Measurements from ENCODE around the gene SCAPER.

SCAPER gene

DNA sequence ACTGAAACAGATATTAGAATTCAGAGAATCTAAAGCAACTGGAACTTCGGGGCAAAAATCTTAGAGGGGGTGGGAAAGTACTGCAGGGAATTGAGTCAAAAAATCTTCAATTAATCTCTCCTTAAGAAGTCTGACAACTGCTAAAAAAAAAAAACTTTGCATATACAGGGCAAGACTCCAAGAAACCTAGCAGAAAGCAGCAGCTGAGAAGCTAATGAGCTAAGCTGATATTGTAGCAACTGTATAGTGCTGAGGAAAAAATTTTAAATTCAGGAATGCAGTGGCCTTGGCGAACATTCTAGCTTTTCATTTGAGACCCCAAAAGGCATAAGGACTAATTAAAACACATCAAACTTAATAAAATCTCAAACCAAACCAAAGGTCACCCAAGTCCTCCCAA lies 113.6 kb downstream of the SCAPER start:
- H3K4me1 ChIP-seq (ENCODE audit: control insufficient read depth, insufficient read depth, low read length): peaks cover 1% of the 10 kb centered on the region
- no peaks in the 10 kb centered on the region for H3K9me3 ChIP-seq (ENCODE audit: control insufficient read depth, insufficient read depth, low read length)
- no peak for DNase-seq (ENCODE audit: low read depth, low spot score)
- WGBS (ENCODE audit: insufficient coverage, insufficient read length): no CpG with 5 or more reads among the region's 2 CpGs
- no peak overlapping the region for H3K27ac ChIP-seq (ENCODE audit: low read length)
- no peaks in the 10 kb centered on the region for H3K36me3 ChIP-seq (ENCODE audit: control insufficient read depth, insufficient read depth, low read length)
- no peak overlapping the region for H3K4me3 ChIP-seq (ENCODE audit: low read length)
- no peaks in the 10 kb centered on the region for H3K27me3 ChIP-seq (ENCODE audit: control insufficient read depth, insufficient read depth, low read length)

GRCh38 chr15:76787273-76787672 lies 117.9 kb downstream of the SCAPER start:
- Histone ChIP-seq H3K4me3 (ENCODE audit: low read length) (no peak overlapping the region), H3K9me3 (ENCODE audit: control insufficient read depth, insufficient read depth, low read length) (no peaks in the 10 kb centered on the region), H3K27me3 (ENCODE audit: control insufficient read depth, insufficient read depth, low read length) (no peaks in the 10 kb centered on the region), H3K4me1 (ENCODE audit: control insufficient read depth, insufficient read depth, low read length) (no peaks in the 10 kb centered on the region), H3K27ac (ENCODE audit: low read length) (no peak overlapping the region), H3K36me3 (ENCODE audit: control insufficient read depth, insufficient read depth, low read length) (no peaks in the 10 kb centered on the region)
- whole genome bisulfite sequencing (ENCODE audit: insufficient coverage, insufficient read length): no CpG with 5 or more reads among the region's 4 CpGs
- no peak for DNase-seq (ENCODE audit: low read depth, low spot score)

DNA sequence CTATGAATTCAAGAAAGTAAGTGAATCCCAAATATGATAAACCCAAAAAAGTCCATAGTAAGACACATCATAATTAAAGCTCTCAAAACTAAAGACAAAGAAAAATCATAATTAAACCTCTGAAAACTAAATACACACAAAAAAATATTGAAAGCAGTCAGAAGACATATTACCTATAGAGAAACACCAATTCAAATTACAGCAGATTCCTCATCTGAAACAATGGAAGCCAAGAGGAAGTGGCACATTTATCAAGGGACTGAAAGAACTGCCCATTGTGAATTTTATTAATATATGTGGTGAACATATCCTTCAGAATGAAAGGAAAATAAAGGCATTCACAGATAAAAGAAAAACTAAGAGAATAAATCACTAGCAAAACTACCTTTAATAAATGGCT lies 128.2 kb downstream of the SCAPER start:
- no peak overlapping the region for H3K4me3 ChIP-seq (ENCODE audit: low read length)
- H3K4me1 ChIP-seq (ENCODE audit: control insufficient read depth, insufficient read depth, low read length): no peaks in the 10 kb centered on the region; the same call in 1 of the 2 replicates
- H3K27ac ChIP-seq (ENCODE audit: low read length): no peak overlapping the region
- no peaks in the 10 kb centered on the region for H3K36me3 ChIP-seq (ENCODE audit: control insufficient read depth, insufficient read depth, low read length)
- H3K27me3 ChIP-seq (ENCODE audit: control insufficient read depth, insufficient read depth, low read length): no peaks in the 10 kb centered on the region
- no peaks in the 10 kb centered on the region for H3K9me3 ChIP-seq (ENCODE audit: control insufficient read depth, insufficient read depth, low read length)
- no peak for DNase-seq (ENCODE audit: low read depth, low spot score)

GRCh38 chr15:76776480-76776879 lies 128.7 kb downstream of the SCAPER start:
- H3K36me3 ChIP-seq (ENCODE audit: control insufficient read depth, insufficient read depth, low read length): no peaks in the 10 kb centered on the region
- no peaks in the 10 kb centered on the region for H3K27me3 ChIP-seq (ENCODE audit: control insufficient read depth, insufficient read depth, low read length)
- no peak overlapping the region for H3K4me3 ChIP-seq (ENCODE audit: low read length)
- WGBS (ENCODE audit: insufficient coverage, insufficient read length): no CpG with 5 or more reads among the region's 1 CpG
- no peaks in the 10 kb centered on the region; the same call in 1 of the 2 replicates for H3K4me1 ChIP-seq (ENCODE audit: control insufficient read depth, insufficient read depth, low read length)
- H3K9me3 ChIP-seq (ENCODE audit: control insufficient read depth, insufficient read depth, low read length): no peaks in the 10 kb centered on the region
- no peak for DNase-seq (ENCODE audit: low read depth, low spot score)
- no peak overlapping the region for H3K27ac ChIP-seq (ENCODE audit: low read length)

DNA sequence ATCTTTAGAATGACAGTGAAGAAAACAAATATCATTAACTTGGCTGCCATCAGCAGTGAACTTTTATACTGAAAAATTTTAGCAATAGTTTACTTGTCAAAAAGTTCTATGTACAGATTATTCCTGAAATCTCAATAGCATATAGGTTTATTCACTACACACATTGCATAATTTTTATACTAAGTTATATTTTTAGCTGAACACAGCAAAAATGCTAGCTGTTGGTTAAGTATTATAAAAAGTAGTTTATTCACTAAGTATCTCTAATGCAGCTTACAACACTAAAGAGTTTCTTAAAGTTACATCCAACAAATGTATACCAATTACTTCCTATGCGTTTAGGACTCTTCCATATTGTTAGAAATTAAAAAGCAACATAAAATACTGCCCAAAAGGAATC lies 131.9 kb downstream of the SCAPER start:
- H3K4me3 ChIP-seq (ENCODE audit: low read length): no peak overlapping the region
- no peaks in the 10 kb centered on the region for H3K36me3 ChIP-seq (ENCODE audit: control insufficient read depth, insufficient read depth, low read length)
- DNase-seq (ENCODE audit: low read depth, low spot score): no peak
- H3K9me3 ChIP-seq (ENCODE audit: control insufficient read depth, insufficient read depth, low read length): no peaks in the 10 kb centered on the region
- no CpG with 5 or more reads among the region's 1 CpG for WGBS (ENCODE audit: insufficient coverage, insufficient read length)
- no peak overlapping the region for H3K27ac ChIP-seq (ENCODE audit: low read length)
- H3K27me3 ChIP-seq (ENCODE audit: control insufficient read depth, insufficient read depth, low read length): no peaks in the 10 kb centered on the region
- no peaks in the 10 kb centered on the region for H3K4me1 ChIP-seq (ENCODE audit: control insufficient read depth, insufficient read depth, low read length)

GRCh38 chr15:76772776-76773175 lies 132.4 kb downstream of the SCAPER start:
- Histone ChIP-seq H3K4me3 (ENCODE audit: low read length) (no peak overlapping the region), H3K9me3 (ENCODE audit: control insufficient read depth, insufficient read depth, low read length) (no peaks in the 10 kb centered on the region), H3K36me3 (ENCODE audit: control insufficient read depth, insufficient read depth, low read length) (no peaks in the 10 kb centered on the region), H3K27me3 (ENCODE audit: control insufficient read depth, insufficient read depth, low read length) (no peaks in the 10 kb centered on the region), H3K4me1 (ENCODE audit: control insufficient read depth, insufficient read depth, low read length) (no peaks in the 10 kb centered on the region), H3K27ac (ENCODE audit: low read length) (no peak overlapping the region)
- DNase-seq (ENCODE audit: low read depth, low spot score): no peak
- no CpG with 5 or more reads among the region's 1 CpG for WGBS (ENCODE audit: insufficient coverage, insufficient read length)

DNA sequence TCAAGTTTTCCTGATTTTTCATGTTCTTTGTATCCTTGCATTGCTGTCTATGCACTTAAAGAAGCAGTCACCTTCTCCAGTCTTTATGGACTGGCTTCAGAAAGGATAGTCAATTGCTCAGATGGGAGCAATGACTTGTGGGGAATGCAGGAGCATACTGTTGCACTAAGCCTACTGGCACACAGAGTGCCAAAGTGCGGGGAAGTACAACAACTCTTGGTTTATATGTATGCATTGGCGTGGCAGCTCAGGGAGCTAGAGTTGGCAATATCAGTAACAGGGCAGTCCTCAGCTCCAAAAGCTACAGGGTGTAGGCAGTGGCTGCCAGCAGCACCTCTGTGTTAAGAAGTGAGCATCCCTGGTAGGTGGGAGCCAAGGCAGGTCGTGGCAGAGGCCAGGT lies 141.1 kb downstream of the SCAPER start:
- no peaks in the 10 kb centered on the region for H3K4me1 ChIP-seq (ENCODE audit: control insufficient read depth, insufficient read depth, low read length)
- no peaks in the 10 kb centered on the region for H3K27me3 ChIP-seq (ENCODE audit: control insufficient read depth, insufficient read depth, low read length)
- no peaks in the 10 kb centered on the region for H3K9me3 ChIP-seq (ENCODE audit: control insufficient read depth, insufficient read depth, low read length)
- no peak overlapping the region for H3K27ac ChIP-seq (ENCODE audit: low read length)
- H3K36me3 ChIP-seq (ENCODE audit: control insufficient read depth, insufficient read depth, low read length): no peaks in the 10 kb centered on the region
- H3K4me3 ChIP-seq (ENCODE audit: low read length): no peak overlapping the region
- no CpG with 5 or more reads among the region's 3 CpGs for WGBS (ENCODE audit: insufficient coverage, insufficient read length)
- DNase-seq (ENCODE audit: low read depth, low spot score): no peak

DNA sequence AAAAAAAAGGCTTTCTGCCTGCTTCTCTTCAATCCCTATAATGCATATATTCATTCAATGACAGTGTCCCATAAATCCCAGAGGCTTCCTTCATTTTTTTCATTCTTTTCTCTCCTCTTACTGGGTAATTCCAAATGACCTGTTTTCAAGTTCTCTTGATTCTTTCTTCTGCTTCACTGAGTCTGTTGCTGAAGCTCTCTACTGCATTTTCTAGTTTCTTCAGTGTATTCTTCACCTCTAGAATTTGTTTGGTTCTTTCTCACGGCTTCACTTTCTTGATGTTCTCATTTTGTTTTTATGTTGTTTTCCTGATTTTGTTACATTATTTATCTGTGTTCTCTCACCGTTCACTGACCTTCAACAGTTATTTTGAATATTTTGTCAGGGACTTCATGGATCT lies 141.6 kb downstream of the SCAPER start:
- no peak for DNase-seq (ENCODE audit: low read depth, low spot score)
- WGBS (ENCODE audit: insufficient coverage, insufficient read length): no CpG with 5 or more reads among the region's 2 CpGs

GRCh38 chr15:76756381-76756780 lies 148.8 kb downstream of the SCAPER start:
- Histone ChIP-seq H3K9me3 (ENCODE audit: control insufficient read depth, insufficient read depth, low read length) (no peaks in the 10 kb centered on the region), H3K4me1 (ENCODE audit: control insufficient read depth, insufficient read depth, low read length) (no peaks in the 10 kb centered on the region), H3K4me3 (ENCODE audit: low read length) (no peak overlapping the region), H3K36me3 (ENCODE audit: control insufficient read depth, insufficient read depth, low read length) (no peaks in the 10 kb centered on the region), H3K27me3 (ENCODE audit: control insufficient read depth, insufficient read depth, low read length) (no peaks in the 10 kb centered on the region), H3K27ac (ENCODE audit: low read length) (no peak overlapping the region)
- DNase-seq (ENCODE audit: low read depth, low spot score): no peak

More for the DNA sequence above, 141.6 kb downstream of the SCAPER start:
- Histone ChIP-seq H3K27ac (ENCODE audit: low read length) (no peak overlapping the region), H3K4me3 (ENCODE audit: low read length) (no peak overlapping the region), H3K4me1 (ENCODE audit: control insufficient read depth, insufficient read depth, low read length) (no peaks in the 10 kb centered on the region), H3K9me3 (ENCODE audit: control insufficient read depth, insufficient read depth, low read length) (no peaks in the 10 kb centered on the region), H3K36me3 (ENCODE audit: control insufficient read depth, insufficient read depth, low read length) (no peaks in the 10 kb centered on the region), H3K27me3 (ENCODE audit: control insufficient read depth, insufficient read depth, low read length) (no peaks in the 10 kb centered on the region)

DNA sequence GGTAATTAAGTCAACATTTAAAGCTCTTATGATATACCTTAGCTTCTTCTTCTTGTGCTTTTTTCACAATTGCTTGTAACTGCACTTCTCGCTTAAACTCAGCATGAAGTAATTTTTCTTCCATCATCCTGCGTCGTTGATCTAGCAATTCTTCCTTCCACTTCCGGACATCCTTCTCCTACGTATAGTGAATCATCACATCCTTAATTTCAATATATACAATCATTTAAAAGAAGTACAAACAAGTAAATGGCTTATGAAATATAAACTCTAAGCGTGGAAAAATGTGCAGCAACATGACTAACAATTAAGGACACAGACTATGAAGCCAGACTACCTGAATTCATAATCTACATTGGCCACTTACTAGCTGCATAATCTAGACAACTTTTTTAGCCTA lies 151.4 kb downstream of the SCAPER start:
- 100% methylated on average over 2 of the region's 6 CpGs for whole genome bisulfite sequencing (ENCODE audit: insufficient coverage, insufficient read length)
- Histone ChIP-seq H3K27ac (ENCODE audit: low read length) (no peak overlapping the region), H3K9me3 (ENCODE audit: control insufficient read depth, insufficient read depth, low read length) (no peaks in the 10 kb centered on the region)

GRCh38 chr15:76753131-76753530 lies 152.0 kb downstream of the SCAPER start:
- H3K27ac ChIP-seq (ENCODE audit: low read length): no peak overlapping the region
- WGBS (ENCODE audit: insufficient coverage, insufficient read length): no CpG with 5 or more reads among the region's 1 CpG
- H3K4me1 ChIP-seq (ENCODE audit: control insufficient read depth, insufficient read depth, low read length): no peaks in the 10 kb centered on the region
- DNase-seq (ENCODE audit: low read depth, low spot score): no peak
- no peak overlapping the region for H3K4me3 ChIP-seq (ENCODE audit: low read length)
- H3K9me3 ChIP-seq (ENCODE audit: control insufficient read depth, insufficient read depth, low read length): no peaks in the 10 kb centered on the region
- H3K36me3 ChIP-seq (ENCODE audit: control insufficient read depth, insufficient read depth, low read length): no peaks in the 10 kb centered on the region
- H3K27me3 ChIP-seq (ENCODE audit: control insufficient read depth, insufficient read depth, low read length): no peaks in the 10 kb centered on the region

More for the DNA sequence above, 151.4 kb downstream of the SCAPER start:
- Histone ChIP-seq H3K4me1 (ENCODE audit: control insufficient read depth, insufficient read depth, low read length) (no peaks in the 10 kb centered on the region), H3K27me3 (ENCODE audit: control insufficient read depth, insufficient read depth, low read length) (no peaks in the 10 kb centered on the region), H3K36me3 (ENCODE audit: control insufficient read depth, insufficient read depth, low read length) (no peaks in the 10 kb centered on the region), H3K4me3 (ENCODE audit: low read length) (no peak overlapping the region)
- no peak for DNase-seq (ENCODE audit: low read depth, low spot score)
